ENCODE data around the gene BTF3L4. TPM values are rescaled to one million over a fixed set of nuclear protein-coding genes. Genes with fewer than 3 reads are reported as not detected.
A peak's percentile ranks its signal among the peaks of the same experiment; 100 is the strongest.

Gene BTF3L4
- total RNA-seq, 1 experiment from 2014 or later, result 78.8 TPM

DNA sequence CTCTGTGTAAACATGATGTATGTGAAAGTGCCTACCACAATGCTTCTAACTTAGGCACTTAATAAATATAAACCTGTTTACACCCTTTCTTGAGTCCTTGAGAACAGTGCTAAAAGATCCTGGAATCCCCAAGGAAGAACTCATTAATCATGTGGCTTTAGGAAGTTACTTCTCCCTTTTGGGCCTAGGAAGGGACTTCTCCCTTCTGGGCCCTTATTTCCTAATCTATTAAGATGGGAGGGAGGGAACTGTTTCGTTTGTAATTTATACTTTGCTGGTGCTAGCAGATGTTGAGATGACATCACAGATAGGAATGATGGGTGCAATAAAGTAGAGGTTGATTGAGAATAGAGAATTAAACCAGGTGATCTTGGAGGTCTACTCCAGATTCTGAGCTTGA lies 1.2 kb downstream of the BTF3L4 start:
- Histone ChIP-seq H3K79me2 (ENCODE audit: low read length) (peaks cover 90% of the 10 kb centered on the region), H3K9ac (ENCODE audit: low read length) (peak overlapping the region; percentile 91), H3K27ac (ENCODE audit: low read length) (peak overlapping the region; percentile 60), H3K9me3 (ENCODE audit: low read length) (no peaks in the 10 kb centered on the region), H3K4me2 (ENCODE audit: low read depth, low read length, poor library complexity, severe bottlenecking) (peak overlapping the region; percentile 84), H3K4me1 (ENCODE audit: low read length) (peaks cover 30% of the 10 kb centered on the region), H3K27me3 (ENCODE audit: low read length) (no peaks in the 10 kb centered on the region), H3K9me2 (replicated peaks; ENCODE audit: insufficient read depth, low read length) (no peaks in the 10 kb centered on the region), H2AFZ (ENCODE audit: low read length) (no peak overlapping the region), H3K4me3 (ENCODE audit: low read length) (peak overlapping the region; percentile 91), H4K20me1 (ENCODE audit: insufficient read depth, low read depth, low read length) (peaks cover 8% of the 10 kb centered on the region; the same call in 1 of the 2 replicates), H3K36me3 (ENCODE audit: insufficient read depth, low read length) (peaks cover 16% of the 10 kb centered on the region; the same call in 1 of the 2 replicates)
- DNase-seq, result no peak

DNA sequence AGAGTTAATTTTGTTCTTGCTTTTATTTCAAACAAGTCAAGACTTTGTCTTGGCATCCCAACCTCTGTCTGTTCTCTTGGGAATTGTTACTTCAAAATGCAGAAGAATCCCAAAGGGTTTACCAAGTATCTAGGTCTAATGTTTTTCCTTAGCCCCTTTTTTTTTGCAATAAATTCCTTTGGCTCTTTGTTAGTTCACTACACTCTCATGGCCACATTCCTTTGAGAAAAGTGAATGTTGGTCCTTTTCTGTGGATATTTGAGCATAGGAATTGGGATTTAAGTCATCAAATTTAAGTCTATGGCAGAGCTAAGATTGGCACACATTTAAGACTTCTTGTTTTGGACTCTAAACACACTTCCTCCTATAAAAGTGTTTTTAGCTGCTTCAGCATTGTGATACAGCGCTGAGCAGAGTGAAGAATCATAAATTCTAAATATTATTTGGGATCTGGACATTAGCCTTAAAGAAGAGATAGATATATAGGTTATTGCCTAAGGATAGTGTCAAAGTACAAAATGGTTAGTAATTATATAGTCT lies 1.9 kb downstream of the BTF3L4 start:
- Histone ChIP-seq H3K79me2 (ENCODE audit: low read length) (peaks cover 90% of the 10 kb centered on the region), H3K36me3 (ENCODE audit: insufficient read depth, low read length) (peaks cover 23% of the 10 kb centered on the region; the same call in 1 of the 2 replicates), H3K9me2 (replicated peaks; ENCODE audit: insufficient read depth, low read length) (no peaks in the 10 kb centered on the region), H3K4me3 (ENCODE audit: low read length) (peak overlapping the region; percentile 91), H3K9ac (ENCODE audit: low read length) (peak overlapping the region; percentile 91; the same call in 1 of the 2 replicates), H3K9me3 (ENCODE audit: low read length) (no peaks in the 10 kb centered on the region), H3K4me2 (ENCODE audit: low read depth, low read length, poor library complexity, severe bottlenecking) (peak overlapping the region; percentile 84), H3K4me1 (ENCODE audit: low read length) (peaks cover 30% of the 10 kb centered on the region), H4K20me1 (ENCODE audit: insufficient read depth, low read depth, low read length) (peaks cover 8% of the 10 kb centered on the region; the same call in 1 of the 2 replicates), H2AFZ (ENCODE audit: low read length) (no peak overlapping the region), H3K27me3 (ENCODE audit: low read length) (no peaks in the 10 kb centered on the region), H3K27ac (ENCODE audit: low read length) (peak overlapping the region; percentile 60; the same call in 1 of the 2 replicates)
- no peak for DNase-seq

DNA sequence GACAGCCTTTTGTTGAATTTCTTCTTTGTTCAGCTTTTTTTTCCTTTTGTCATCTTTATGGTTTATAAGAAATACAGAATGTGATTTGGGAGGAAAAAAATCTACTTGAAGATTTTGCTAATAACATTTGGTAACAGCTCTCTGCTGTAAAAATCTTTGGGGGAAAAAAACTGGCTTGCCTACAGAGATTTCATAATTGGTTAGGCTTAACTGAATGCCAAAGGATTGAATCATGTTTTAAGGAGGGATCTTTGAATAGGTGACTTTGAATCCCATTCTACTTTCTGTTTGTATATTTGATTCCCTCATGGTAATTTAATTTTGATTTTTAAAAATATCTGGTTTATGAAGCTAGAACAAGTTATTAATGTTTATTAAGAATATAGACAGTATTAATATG lies 3.2 kb downstream of the BTF3L4 start:
- peaks cover 21% of the 10 kb centered on the region for H3K4me1 ChIP-seq (ENCODE audit: low read length)
- peaks cover 34% of the 10 kb centered on the region; the same call in 1 of the 2 replicates for H3K36me3 ChIP-seq (ENCODE audit: insufficient read depth, low read length)
- no peak overlapping the region; the same call in 1 of the 2 replicates for H3K27ac ChIP-seq (ENCODE audit: low read length)
- no peak overlapping the region for H2AFZ ChIP-seq (ENCODE audit: low read length)
- H3K9me3 ChIP-seq (ENCODE audit: low read length), result no peaks in the 10 kb centered on the region
- no peaks in the 10 kb centered on the region for H3K9me2 ChIP-seq (replicated peaks; ENCODE audit: insufficient read depth, low read length)
- H3K4me3 ChIP-seq (ENCODE audit: low read length), result no peak overlapping the region
- H3K27me3 ChIP-seq (ENCODE audit: low read length), result no peaks in the 10 kb centered on the region
- H3K4me2 ChIP-seq (ENCODE audit: low read depth, low read length, poor library complexity, severe bottlenecking), result peak overlapping the region; percentile 7
- H3K9ac ChIP-seq (ENCODE audit: low read length), result no peak overlapping the region
- H3K79me2 ChIP-seq (ENCODE audit: low read length), result peaks cover 90% of the 10 kb centered on the region
- peaks cover 12% of the 10 kb centered on the region; the same call in 1 of the 2 replicates for H4K20me1 ChIP-seq (ENCODE audit: insufficient read depth, low read depth, low read length)
- no peak for DNase-seq

DNA sequence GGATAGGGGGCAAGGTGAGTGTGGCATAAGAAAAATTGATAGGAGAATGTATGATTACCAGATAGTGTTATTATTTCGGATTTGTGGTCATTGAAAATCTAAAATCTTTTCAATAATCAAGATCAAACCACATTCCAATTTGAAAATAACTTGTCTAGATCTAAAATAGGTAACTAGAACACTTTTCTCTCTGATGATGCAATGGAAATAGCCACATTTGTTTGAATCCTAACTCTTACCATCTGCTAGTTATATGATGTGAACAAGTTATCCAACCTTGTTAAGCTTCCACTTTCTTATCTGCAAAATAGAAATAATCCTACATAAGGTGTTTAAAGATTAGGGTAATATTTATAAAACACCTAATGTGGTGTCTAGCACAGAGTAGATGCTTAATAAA lies 3.8 kb downstream of the BTF3L4 start:
- no peak overlapping the region for H2AFZ ChIP-seq (ENCODE audit: low read length)
- no peaks in the 10 kb centered on the region for H3K9me2 ChIP-seq (replicated peaks; ENCODE audit: insufficient read depth, low read length)
- no peaks in the 10 kb centered on the region for H3K9me3 ChIP-seq (ENCODE audit: low read length)
- peaks cover 90% of the 10 kb centered on the region for H3K79me2 ChIP-seq (ENCODE audit: low read length)
- no peak overlapping the region for H3K9ac ChIP-seq (ENCODE audit: low read length)
- no peak for DNase-seq
- H3K27me3 ChIP-seq (ENCODE audit: low read length), result no peaks in the 10 kb centered on the region
- no peak overlapping the region for H3K27ac ChIP-seq (ENCODE audit: low read length)
- peaks cover 12% of the 10 kb centered on the region; the same call in 1 of the 2 replicates for H4K20me1 ChIP-seq (ENCODE audit: insufficient read depth, low read depth, low read length)
- peaks cover 21% of the 10 kb centered on the region for H3K4me1 ChIP-seq (ENCODE audit: low read length)
- H3K4me3 ChIP-seq (ENCODE audit: low read length), result no peak overlapping the region
- H3K36me3 ChIP-seq (ENCODE audit: insufficient read depth, low read length), result peaks cover 40% of the 10 kb centered on the region; the same call in 1 of the 2 replicates
- peak overlapping the region; percentile 7 for H3K4me2 ChIP-seq (ENCODE audit: low read depth, low read length, poor library complexity, severe bottlenecking)

DNA sequence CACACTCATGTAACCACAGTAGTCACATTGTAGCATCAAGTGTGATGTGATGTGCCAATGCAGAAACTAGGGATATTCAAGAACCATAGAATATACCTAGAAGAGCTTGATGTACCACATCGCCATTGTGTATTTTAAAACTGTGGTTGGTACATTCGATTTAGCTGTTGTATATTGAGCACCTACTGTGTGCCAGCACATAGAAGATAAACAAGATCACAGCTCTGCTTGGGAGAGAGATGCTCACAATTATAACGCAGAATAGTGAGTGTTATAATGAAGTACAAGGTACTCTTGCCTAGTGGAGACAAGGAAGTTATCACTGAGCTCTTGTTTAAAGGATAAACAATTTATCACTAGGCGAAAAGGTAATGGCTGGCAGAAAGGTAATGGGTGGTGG lies 4.7 kb downstream of the BTF3L4 start:
- Histone ChIP-seq H4K20me1 (ENCODE audit: insufficient read depth, low read depth, low read length) (peaks cover 12% of the 10 kb centered on the region; the same call in 1 of the 2 replicates), H3K9me3 (ENCODE audit: low read length) (no peaks in the 10 kb centered on the region), H3K9ac (ENCODE audit: low read length) (no peak overlapping the region), H3K4me1 (ENCODE audit: low read length) (peaks cover 21% of the 10 kb centered on the region), H3K4me2 (ENCODE audit: low read depth, low read length, poor library complexity, severe bottlenecking) (no peak overlapping the region), H3K36me3 (ENCODE audit: insufficient read depth, low read length) (peaks cover 46% of the 10 kb centered on the region; the same call in 1 of the 2 replicates), H2AFZ (ENCODE audit: low read length) (no peak overlapping the region), H3K79me2 (ENCODE audit: low read length) (peaks cover 90% of the 10 kb centered on the region), H3K27me3 (ENCODE audit: low read length) (no peaks in the 10 kb centered on the region), H3K4me3 (ENCODE audit: low read length) (no peak overlapping the region), H3K27ac (ENCODE audit: low read length) (no peak overlapping the region), H3K9me2 (replicated peaks; ENCODE audit: insufficient read depth, low read length) (no peaks in the 10 kb centered on the region)
- no peak for DNase-seq

DNA sequence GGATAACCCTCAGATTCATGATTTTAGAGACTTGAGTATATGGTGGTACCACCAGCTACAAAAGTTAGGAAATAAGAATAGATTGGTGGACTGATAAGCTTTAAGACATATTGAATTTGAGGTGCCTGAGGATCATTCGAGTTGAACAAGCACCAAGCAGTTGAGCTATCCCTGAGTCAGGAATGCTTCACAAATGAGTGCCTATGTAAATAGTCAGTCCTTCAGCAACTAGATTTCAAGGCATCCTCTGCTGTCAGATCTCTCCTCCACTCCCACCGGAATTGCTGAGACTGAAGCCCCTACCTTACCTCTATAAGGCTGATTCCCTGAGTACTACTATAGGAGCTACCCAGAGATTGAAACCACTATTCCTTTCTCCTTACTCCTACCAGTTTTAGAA lies 7.1 kb downstream of the BTF3L4 start:
- Histone ChIP-seq H3K36me3 (ENCODE audit: insufficient read depth, low read length) (peaks cover 64% of the 10 kb centered on the region; the same call in 1 of the 2 replicates), H3K9me3 (ENCODE audit: low read length) (no peaks in the 10 kb centered on the region), H3K79me2 (ENCODE audit: low read length) (peaks cover 88% of the 10 kb centered on the region), H3K4me2 (ENCODE audit: low read depth, low read length, poor library complexity, severe bottlenecking) (no peak overlapping the region), H3K27ac (ENCODE audit: low read length) (no peak overlapping the region), H4K20me1 (ENCODE audit: insufficient read depth, low read depth, low read length) (peaks cover 7% of the 10 kb centered on the region), H3K27me3 (ENCODE audit: low read length) (no peaks in the 10 kb centered on the region), H3K9ac (ENCODE audit: low read length) (no peak overlapping the region), H3K9me2 (replicated peaks; ENCODE audit: insufficient read depth, low read length) (no peaks in the 10 kb centered on the region), H2AFZ (ENCODE audit: low read length) (no peak overlapping the region), H3K4me3 (ENCODE audit: low read length) (no peak overlapping the region), H3K4me1 (ENCODE audit: low read length) (peaks cover 9% of the 10 kb centered on the region)
- DNase-seq, result no peak

DNA sequence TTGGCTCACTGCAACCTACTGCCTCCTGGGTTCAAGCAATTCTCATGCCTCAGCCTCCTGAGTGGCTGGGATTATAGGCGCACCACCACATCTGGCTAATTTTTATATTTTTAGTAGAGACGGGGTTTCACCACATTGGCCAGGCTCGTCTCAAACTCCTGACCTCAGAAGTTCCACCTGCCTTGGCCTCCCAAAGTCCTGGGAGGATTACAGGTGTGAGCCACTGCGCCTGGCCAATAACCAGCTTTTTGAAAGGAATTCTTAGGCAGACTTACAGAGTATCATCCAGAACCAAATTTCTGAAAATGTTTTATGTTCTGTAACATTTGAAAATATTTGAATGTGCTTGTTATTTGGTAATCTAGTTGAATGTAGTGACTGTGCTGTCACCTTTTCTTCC lies 14.6 kb downstream of the BTF3L4 start:
- H3K27ac ChIP-seq (ENCODE audit: low read length), result no peak overlapping the region
- H3K9me3 ChIP-seq (ENCODE audit: low read length), result no peaks in the 10 kb centered on the region
- no peak for DNase-seq
- no peaks in the 10 kb centered on the region for H3K4me1 ChIP-seq (ENCODE audit: low read length)
- no peak overlapping the region for H3K4me2 ChIP-seq (ENCODE audit: low read depth, low read length, poor library complexity, severe bottlenecking)
- H3K9ac ChIP-seq (ENCODE audit: low read length), result no peak overlapping the region
- no peaks in the 10 kb centered on the region for H3K27me3 ChIP-seq (ENCODE audit: low read length)
- peaks cover 33% of the 10 kb centered on the region for H3K36me3 ChIP-seq (ENCODE audit: insufficient read depth, low read length)
- H3K9me2 ChIP-seq (replicated peaks; ENCODE audit: insufficient read depth, low read length), result no peaks in the 10 kb centered on the region
- no peak overlapping the region for H3K4me3 ChIP-seq (ENCODE audit: low read length)
- H4K20me1 ChIP-seq (ENCODE audit: insufficient read depth, low read depth, low read length), result peaks cover 10% of the 10 kb centered on the region
- peaks cover 78% of the 10 kb centered on the region for H3K79me2 ChIP-seq (ENCODE audit: low read length)
- H2AFZ ChIP-seq (ENCODE audit: low read length), result no peak overlapping the region

DNA sequence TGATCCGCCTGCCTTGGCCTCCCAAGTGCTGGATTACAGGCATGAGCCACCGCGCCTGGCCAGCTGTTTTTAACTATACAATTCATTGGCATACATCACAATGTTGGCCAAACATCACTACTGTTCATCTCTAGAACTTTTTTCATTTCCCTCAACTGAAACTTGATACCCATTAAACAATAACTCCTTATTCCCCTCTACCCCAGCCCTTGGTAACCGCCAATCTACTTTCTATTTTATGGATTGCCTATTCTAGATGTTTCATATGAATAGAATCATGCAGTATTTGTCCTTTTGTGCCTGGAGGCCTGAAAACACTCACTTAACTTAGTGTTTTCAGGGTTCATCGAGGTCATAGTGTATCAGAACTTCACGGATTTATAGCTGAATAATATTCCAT lies 16.2 kb downstream of the BTF3L4 start:
- no peaks in the 10 kb centered on the region for H3K27me3 ChIP-seq (ENCODE audit: low read length)
- H3K79me2 ChIP-seq (ENCODE audit: low read length), result peaks cover 81% of the 10 kb centered on the region
- peaks cover 10% of the 10 kb centered on the region for H4K20me1 ChIP-seq (ENCODE audit: insufficient read depth, low read depth, low read length)
- H3K36me3 ChIP-seq (ENCODE audit: insufficient read depth, low read length), result peaks cover 23% of the 10 kb centered on the region
- H3K4me2 ChIP-seq (ENCODE audit: low read depth, low read length, poor library complexity, severe bottlenecking), result no peak overlapping the region
- no peak overlapping the region for H3K4me3 ChIP-seq (ENCODE audit: low read length)
- no peaks in the 10 kb centered on the region for H3K4me1 ChIP-seq (ENCODE audit: low read length)
- H3K9me2 ChIP-seq (replicated peaks; ENCODE audit: insufficient read depth, low read length), result no peaks in the 10 kb centered on the region
- no peak for DNase-seq
- H3K27ac ChIP-seq (ENCODE audit: low read length), result no peak overlapping the region
- H2AFZ ChIP-seq (ENCODE audit: low read length), result no peak overlapping the region
- H3K9ac ChIP-seq (ENCODE audit: low read length), result no peak overlapping the region
- H3K9me3 ChIP-seq (ENCODE audit: low read length), result no peaks in the 10 kb centered on the region

All from Karpas-422 (cell line).